Uterus (tissue), 4 donors: ENCODE results near the gene CERS5. TPM values are rescaled to one million over a fixed set of nuclear protein-coding genes. Genes with fewer than 3 reads are reported as not detected.

Experiments used
- DNase-seq, 2 donors: peaks; one replicate each; pipeline ENCODE4 v3.0.0-alpha.2; 2019 to 2020
- H3K27ac ChIP-seq, 2 donors: fragments of 200-600 bp; sonication (generic); 1 replicate in 1 of 2; 2 replicates in 1 of 2; pipeline ENCODE4 v1.5.1; 2016 to 2018
- H3K27me3 ChIP-seq, 2 donors: fragments of 200-600 bp; sonication (generic); one replicate each; pipeline ENCODE4 v1.5.1; 2018 to 2019; ENCODE audit warnings: control low read depth in 1 of 2
- H3K36me3 ChIP-seq, 2 donors: fragments of 200-600 bp; sonication (generic); one replicate each; pipeline ENCODE4 v1.5.1; 2019; ENCODE audit warnings: control low read depth in 1 of 2
- H3K4me1 ChIP-seq, 2 donors: fragments of 200-600 bp; sonication (generic); one replicate each; pipeline ENCODE4 v1.5.1; 2018 to 2019; ENCODE audit warnings: control low read depth in 1 of 2
- H3K4me3 ChIP-seq, 2 donors: fragments of 200-600 bp; sonication (generic); 1 replicate in 1 of 2; 2 replicates in 1 of 2; pipeline ENCODE4 v1.5.1; 2018 to 2019; ENCODE audit warnings: mild to moderate bottlenecking in 1 of 2
- H3K9me3 ChIP-seq, 2 donors: fragments of 200-600 bp; sonication (generic); one replicate each; pipeline ENCODE4 v1.5.1; 2019; ENCODE audit warnings: control low read depth in 1 of 2
- CTCF ChIP-seq, 4 experiments: fragments of 200-600 bp in 2 of 4; fragments of 450-650 bp in 2 of 4; sonication (generic) in 2 of 4; IDR thresholded peaks; one replicate each; pipeline ENCODE4 v1.5.1; 2016 to 2019; ENCODE audit warnings: antibody characterized with exemption in 4 of 4, mild to moderate bottlenecking in 2 of 4, moderate library complexity in 1 of 4
- POLR2A ChIP-seq, 2 donors: fragments of 450-650 bp; IDR thresholded peaks; one replicate each; pipeline ENCODE4 v1.6.1; 2016; ENCODE audit warnings: antibody characterized with exemption in 2 of 2, mild to moderate bottlenecking in 1 of 2, moderate library complexity in 1 of 2
- intact Hi-C: fragments of 100-400 bp; cut with DNase I; formaldehyde crosslinking; loops from one replicate; pipeline ENCODE4 v1.15.1; 2023; ENCODE audit warnings: low total_unique reads
- total RNA-seq, 4 donors: library from RNA; depleted of rRNA in 3 of 4; stranded (reverse); fragments of >200 nt in 3 of 4; gene quantifications; one replicate each; pipeline versions ENCODE4 v1.1.0 to v1.2.4, GENCODE V29; 2014 to 2023
- donor health status: DM: yes; HTN: yes; CAD: no.

CERS5 gene
- total RNA-seq, 4 donors from 2014 or later = 9.1 to 73.9 (median 40.5) TPM

DNA sequence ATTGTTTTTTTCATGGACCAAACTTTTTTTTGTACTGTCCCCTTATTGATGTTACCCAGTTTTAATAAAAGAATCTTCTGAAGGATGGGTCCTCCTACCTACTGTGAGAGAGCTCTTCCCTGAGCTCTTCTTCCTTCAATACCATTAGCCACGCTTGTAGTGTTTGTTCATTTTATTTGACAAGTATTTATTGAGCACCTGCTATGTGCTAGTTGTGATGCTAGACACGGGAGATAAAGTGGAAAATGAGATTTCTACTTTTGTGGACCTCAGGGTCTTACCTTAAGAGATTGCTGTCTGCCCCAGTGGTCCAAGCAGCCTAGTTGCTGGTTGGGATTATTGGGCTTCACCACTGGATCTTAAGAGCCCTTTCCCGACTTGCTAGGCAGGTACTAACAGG is 66.6 kb downstream of the CERS5 start:
- Histone ChIP-seq H3K27ac (no peak overlapping the region), H3K4me3 (no peak overlapping the region), H3K4me1 (no peaks in the 10 kb centered on the region), H3K9me3 (no peaks in the 10 kb centered on the region), H3K27me3 (no peaks in the 10 kb centered on the region), H3K36me3 (no peaks in the 10 kb centered on the region)
- intact Hi-C loops = loop anchor here (10.0 kb wide), 1 partner anchor 74 kb away; no protein-coding TSS in a partner anchor
- DNase-seq = no peak
- TF ChIP-seq POLR2A (IDR thresholded peaks at IDR 0.05) = no peak
- TF ChIP-seq CTCF (IDR thresholded peaks at IDR 0.05) = no peak

DNA sequence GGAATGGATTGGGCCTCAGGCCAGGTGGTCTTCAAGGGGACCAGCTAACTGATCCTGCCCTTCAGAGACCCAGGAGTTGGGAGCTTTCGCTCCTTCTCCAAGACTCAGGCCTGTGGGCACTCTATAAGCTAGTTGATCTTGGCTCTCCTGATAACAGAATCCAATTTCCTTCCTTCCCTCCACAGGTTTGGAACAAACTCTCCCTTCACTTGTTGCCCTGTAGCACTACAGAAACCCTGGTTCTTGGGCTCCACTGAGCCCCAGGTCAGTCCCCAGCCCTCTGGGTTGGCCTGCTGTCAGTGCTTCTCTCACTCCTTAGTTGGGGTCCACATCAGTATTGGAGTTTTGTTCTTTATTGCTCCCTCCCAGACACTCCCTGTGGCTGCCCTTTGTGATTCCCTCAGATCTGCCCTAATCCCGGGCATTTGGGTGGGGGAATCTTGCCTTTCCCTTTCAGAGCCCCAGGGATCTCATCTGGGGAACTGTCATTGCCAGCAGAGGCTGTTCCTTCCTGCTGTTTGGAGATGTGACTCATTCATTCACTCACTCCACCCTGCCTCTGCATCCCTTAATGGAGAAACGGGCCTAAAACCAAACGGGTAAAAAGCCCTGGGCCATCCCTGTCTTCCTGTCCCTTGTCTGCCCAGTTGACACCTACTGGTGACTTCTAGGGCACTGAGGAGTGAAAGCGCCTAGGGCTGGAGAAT is 67.7 kb downstream of the CERS5 start:
- no peak for TF ChIP-seq POLR2A (IDR thresholded peaks at IDR 0.05)
- no peak for TF ChIP-seq CTCF (IDR thresholded peaks at IDR 0.05)
- Histone ChIP-seq H3K27me3 (no peaks in the 10 kb centered on the region), H3K36me3 (no peaks in the 10 kb centered on the region), H3K27ac (no peak overlapping the region), H3K9me3 (no peaks in the 10 kb centered on the region), H3K4me3 (no peak overlapping the region), H3K4me1 (no peaks in the 10 kb centered on the region)
- DNase-seq = no peak
- intact Hi-C loops = loop anchor here (10.0 kb wide), 1 partner anchor 75 kb away; no protein-coding TSS in a partner anchor

DNA sequence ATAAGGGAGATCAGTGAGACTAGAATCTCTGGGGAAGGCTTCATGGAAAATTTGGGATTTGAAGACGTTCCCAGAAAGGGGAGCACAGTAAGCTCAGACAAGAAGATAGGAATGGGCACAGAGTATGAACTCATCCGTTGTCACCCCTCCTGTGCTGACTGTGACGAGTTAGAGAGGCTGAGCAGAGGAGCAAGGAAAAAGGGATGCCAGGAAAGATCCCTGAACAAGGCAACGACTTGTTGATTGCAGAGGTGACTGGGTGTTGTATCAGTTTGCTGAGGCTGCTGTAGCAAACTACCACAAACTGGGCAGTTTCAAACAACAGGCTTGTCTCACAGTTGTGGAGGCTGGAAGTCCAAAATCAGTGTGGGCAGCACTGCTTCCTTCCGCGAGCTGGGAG is 69.2 kb downstream of the CERS5 start:
- DNase-seq = no peak
- no peaks in the 10 kb centered on the region for H3K27me3 ChIP-seq
- no peaks in the 10 kb centered on the region for H3K36me3 ChIP-seq

GRCh38 chr12:50090391-50090790 is 76.8 kb downstream of the CERS5 start:
- H3K27me3 ChIP-seq = no peaks in the 10 kb centered on the region
- TF ChIP-seq POLR2A (IDR thresholded peaks at IDR 0.05) (no peak), CTCF (IDR thresholded peaks at IDR 0.05) (no peak)
- H3K4me3 ChIP-seq = no peak overlapping the region
- H3K4me1 ChIP-seq = no peaks in the 10 kb centered on the region
- H3K27ac ChIP-seq = no peak overlapping the region
- no peak for DNase-seq
- H3K36me3 ChIP-seq = no peaks in the 10 kb centered on the region
- intact Hi-C loops = no loop called here
- no peaks in the 10 kb centered on the region for H3K9me3 ChIP-seq

More for the DNA sequence above, 69.2 kb downstream of the CERS5 start:
- TF ChIP-seq POLR2A (IDR thresholded peaks at IDR 0.05) (no peak), CTCF (IDR thresholded peaks at IDR 0.05) (no peak)
- Histone ChIP-seq H3K9me3 (no peaks in the 10 kb centered on the region), H3K27ac (no peak overlapping the region), H3K4me3 (no peak overlapping the region), H3K4me1 (no peaks in the 10 kb centered on the region)
- intact Hi-C loops = no loop called here

DNA sequence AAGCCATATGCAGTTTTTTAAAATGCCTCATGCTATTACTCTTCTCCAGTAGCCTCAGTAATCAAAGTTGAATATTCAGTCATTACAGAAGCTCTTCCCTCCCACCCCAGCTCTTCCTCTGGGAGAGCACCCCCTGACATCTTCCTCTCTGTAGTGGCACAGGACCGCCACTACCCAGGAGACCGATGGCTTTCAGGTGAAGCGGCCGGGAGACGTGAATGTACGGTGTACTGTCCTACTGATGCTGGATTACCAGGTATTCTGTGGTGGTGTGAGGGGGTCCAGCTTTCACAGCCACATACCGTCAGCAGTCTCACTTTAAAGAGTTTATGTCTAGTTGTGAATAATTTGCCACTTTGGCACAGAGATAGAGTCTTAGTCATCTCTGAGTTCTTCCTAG is 77.4 kb downstream of the CERS5 start:
- TF ChIP-seq POLR2A (IDR thresholded peaks at IDR 0.05) = no peak
- TF ChIP-seq CTCF (IDR thresholded peaks at IDR 0.05) = no peak
- Histone ChIP-seq H3K4me3 (no peak overlapping the region), H3K36me3 (no peaks in the 10 kb centered on the region), H3K27me3 (no peaks in the 10 kb centered on the region), H3K9me3 (no peaks in the 10 kb centered on the region), H3K27ac (no peak overlapping the region), H3K4me1 (no peaks in the 10 kb centered on the region)
- DNase-seq = no peak
- intact Hi-C loops = no loop called here
